ENCODE measurements around the gene AQP3. TPM values are rescaled to one million over a fixed set of nuclear protein-coding genes. Genes with fewer than 3 reads are reported as not detected.
"Not testable (repeated sequence)": the region's sequence is repeated elsewhere in the genome, so short reads cannot be mapped to it uniquely, and the experiment has no call there.

Gene AQP3
- total RNA-seq, 2 donors from 2014 or later: 6.9 to 17.6 TPM

DNA sequence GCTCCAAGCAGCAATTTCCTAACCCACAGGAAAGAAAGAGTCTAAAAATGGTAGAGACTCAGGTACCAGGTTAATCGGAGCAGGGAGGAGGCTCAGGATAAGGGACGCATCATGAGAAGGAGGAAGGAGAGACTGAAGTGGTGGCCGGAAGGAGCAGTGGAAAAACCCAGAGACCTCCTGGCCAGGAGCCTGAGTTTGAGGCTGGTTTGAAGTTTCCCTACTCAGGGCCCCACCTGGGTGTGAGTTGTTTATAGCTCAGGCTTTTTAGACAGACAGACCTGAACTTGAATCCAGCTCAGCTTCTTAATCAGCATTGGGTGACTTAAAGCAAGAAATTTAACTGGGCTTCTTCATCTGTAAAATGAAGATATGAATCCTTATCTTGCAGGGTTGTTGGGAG, 33.1 kb downstream of the AQP3 start:
- Histone ChIP-seq H3K27me3 (replicated peaks; ENCODE audit: insufficient read depth) (no peaks in the 10 kb centered on the region), H3K9me3 (no peaks in the 10 kb centered on the region), H3K27ac (no peak overlapping the region), H3K36me3 (no peaks in the 10 kb centered on the region), H3K4me1 (ENCODE audit: control insufficient read depth in 1 of 2, low read depth in 2 of 2) (peaks cover 0 to 7% of the 10 kb centered on the region in 2 donors), H3K4me3 (no peak overlapping the region)
- TF ChIP-seq, protein P1, sequence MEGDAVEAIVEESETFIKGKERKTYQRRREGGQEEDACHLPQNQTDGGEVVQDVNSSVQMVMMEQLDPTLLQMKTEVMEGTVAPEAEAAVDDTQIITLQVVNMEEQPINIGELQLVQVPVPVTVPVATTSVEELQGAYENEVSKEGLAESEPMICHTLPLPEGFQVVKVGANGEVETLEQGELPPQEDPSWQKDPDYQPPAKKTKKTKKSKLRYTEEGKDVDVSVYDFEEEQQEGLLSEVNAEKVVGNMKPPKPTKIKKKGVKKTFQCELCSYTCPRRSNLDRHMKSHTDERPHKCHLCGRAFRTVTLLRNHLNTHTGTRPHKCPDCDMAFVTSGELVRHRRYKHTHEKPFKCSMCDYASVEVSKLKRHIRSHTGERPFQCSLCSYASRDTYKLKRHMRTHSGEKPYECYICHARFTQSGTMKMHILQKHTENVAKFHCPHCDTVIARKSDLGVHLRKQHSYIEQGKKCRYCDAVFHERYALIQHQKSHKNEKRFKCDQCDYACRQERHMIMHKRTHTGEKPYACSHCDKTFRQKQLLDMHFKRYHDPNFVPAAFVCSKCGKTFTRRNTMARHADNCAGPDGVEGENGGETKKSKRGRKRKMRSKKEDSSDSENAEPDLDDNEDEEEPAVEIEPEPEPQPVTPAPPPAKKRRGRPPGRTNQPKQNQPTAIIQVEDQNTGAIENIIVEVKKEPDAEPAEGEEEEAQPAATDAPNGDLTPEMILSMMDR (IDR thresholded peaks at IDR 0.05): no peak
- ATAC-seq (ENCODE audit: insufficient number of reproducible peaks, low FRiP score, low read depth) (no peak), DNase-seq (ENCODE audit: low spot score) (no peak)

DNA sequence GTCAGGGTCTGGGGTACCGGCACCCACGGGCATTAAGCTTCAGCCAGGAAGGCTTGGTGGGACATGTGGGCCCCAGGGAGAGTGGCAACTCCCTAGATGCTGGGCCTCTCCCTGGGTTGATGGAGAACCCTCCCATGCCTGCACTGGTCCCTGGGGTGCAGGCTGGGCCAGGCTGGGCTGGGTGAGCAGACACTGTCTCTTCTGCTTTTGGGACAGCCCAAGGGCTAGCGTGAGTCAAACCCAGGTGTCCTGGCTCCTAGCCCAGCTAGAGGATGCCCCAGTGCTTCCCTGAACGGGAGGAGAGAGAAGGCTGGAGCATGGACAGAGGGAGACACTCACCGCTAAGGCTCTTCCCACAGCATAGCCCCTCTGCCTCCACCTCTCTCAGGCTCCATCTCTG, 39.3 kb downstream of the AQP3 start:
- Histone ChIP-seq H3K9me3 (no peaks in the 10 kb centered on the region), H3K27ac (no peak overlapping the region), H3K36me3 (no peaks in the 10 kb centered on the region), H3K27me3 (replicated peaks; ENCODE audit: insufficient read depth) (no peaks in the 10 kb centered on the region), H3K4me3 (no peak overlapping the region), H3K4me1 (ENCODE audit: control insufficient read depth in 1 of 2, low read depth in 2 of 2) (peaks cover 0 to 3% of the 10 kb centered on the region in 2 donors)
- DNase-seq (ENCODE audit: low spot score) (no peak), ATAC-seq (ENCODE audit: insufficient number of reproducible peaks, low FRiP score, low read depth) (no peak)
- TF ChIP-seq, protein P1 (IDR thresholded peaks at IDR 0.05): no peak

DNA sequence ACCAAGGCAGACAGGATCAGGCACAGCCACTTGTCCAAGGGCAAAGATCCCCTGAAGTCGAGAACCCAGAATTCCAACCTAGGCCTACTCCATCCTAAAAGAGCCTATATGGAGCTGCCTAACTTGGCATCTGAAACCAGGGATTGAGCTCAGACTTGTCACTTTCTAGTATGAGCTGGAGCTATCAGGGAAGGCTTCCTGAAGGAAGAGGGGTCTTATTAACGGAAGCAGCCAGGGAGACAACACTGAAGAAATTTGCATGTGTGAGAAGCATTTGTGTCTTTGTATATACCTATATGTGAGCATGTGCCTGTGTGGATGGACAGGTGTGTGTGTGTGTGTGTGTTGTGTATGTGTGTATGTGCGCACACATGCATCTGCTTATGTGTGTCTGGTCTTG, 40.3 kb downstream of the AQP3 start:
- TF ChIP-seq, protein P1 (IDR thresholded peaks at IDR 0.05): no peak
- Histone ChIP-seq H3K27ac (no peak overlapping the region), H3K9me3 (no peaks in the 10 kb centered on the region), H3K4me1 (ENCODE audit: control insufficient read depth in 1 of 2, low read depth in 2 of 2) (peaks cover 4 to 13% of the 10 kb centered on the region in 2 donors), H3K4me3 (no peak overlapping the region), H3K27me3 (replicated peaks; ENCODE audit: insufficient read depth) (no peaks in the 10 kb centered on the region), H3K36me3 (no peaks in the 10 kb centered on the region)
- no peak for DNase-seq (ENCODE audit: low spot score)
- no peak for ATAC-seq (ENCODE audit: insufficient number of reproducible peaks, low FRiP score, low read depth)

DNA sequence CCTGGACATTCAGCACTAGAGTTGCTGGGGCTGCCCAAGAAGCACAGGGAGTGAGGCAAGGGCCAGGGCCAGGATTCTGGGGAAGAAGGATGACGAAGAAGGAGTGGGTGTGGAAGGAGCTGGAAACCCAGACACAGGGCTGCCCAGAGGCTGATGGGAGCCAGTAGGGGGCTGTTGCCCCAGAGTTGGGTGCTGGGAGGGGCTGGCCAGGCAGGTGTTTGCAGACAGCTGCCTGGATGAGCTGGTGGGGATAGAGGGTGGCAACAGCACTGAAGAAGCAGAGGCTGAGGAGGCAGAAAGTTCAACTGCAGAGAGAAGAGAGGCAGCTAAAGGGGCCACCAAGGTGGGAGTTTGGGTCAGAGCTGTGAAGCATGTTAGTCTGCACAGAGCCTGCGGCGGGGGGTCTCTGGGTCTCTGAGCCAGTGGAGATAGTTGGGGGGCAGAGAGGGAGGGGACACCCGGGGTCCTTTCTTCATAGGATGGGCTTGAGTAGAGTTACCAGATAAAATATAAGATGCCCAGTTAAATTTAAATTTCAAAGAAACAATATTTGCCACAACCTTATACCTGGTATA, 42.5 kb downstream of the AQP3 start:
- TF ChIP-seq, protein P1 (IDR thresholded peaks at IDR 0.05): no peak
- peaks cover 4 to 17% of the 10 kb centered on the region in 2 donors for H3K4me1 ChIP-seq (ENCODE audit: control insufficient read depth in 1 of 2, low read depth in 2 of 2)
- ATAC-seq (ENCODE audit: insufficient number of reproducible peaks, low FRiP score, low read depth): no peak
- no peak for DNase-seq (ENCODE audit: low spot score)
- H3K27ac ChIP-seq: no peak overlapping the region
- H3K27me3 ChIP-seq (replicated peaks; ENCODE audit: insufficient read depth): no peaks in the 10 kb centered on the region
- no peaks in the 10 kb centered on the region for H3K9me3 ChIP-seq
- H3K4me3 ChIP-seq: no peak overlapping the region
- no peaks in the 10 kb centered on the region for H3K36me3 ChIP-seq

DNA sequence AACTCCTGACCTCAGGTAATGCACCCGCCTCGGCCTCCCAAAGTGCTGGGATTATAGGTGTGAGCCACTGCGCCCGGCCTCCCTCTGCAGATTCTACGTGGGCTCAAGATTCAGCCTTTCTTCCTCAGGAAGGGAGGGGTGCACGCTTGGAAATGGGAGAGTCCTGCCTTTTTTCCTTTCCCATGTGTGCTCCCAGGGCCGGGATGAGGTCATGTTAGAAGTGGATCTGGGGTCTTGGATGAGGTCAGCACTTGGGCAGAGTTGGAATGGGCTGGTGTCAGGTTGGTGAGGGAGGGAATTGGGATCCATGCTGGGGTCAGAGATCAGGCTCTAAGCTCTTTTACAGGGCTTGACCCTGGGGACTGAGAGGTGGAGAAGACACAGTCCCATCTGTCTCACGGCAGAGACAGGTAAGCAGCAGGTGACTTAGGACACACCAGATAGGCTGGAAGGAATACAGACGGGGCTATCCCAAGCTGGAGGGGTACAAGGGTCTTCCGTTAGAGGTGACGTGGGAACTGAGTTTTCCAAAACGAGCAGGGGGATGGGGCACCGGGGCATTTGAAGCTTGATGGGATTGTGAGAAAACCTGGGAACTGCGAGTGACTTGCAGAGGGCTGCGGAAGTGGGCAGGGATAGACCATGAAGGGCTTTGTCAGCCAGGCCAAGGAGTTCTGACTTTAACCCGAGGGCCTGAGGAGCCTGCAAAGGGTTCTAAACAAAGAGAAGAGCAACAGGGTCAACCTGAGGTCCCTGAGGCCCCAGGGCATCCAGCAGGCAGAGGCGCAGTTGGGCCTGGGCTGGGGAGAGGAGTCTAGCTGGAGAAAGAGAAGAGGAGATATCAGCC, 43.2 kb downstream of the AQP3 start:
- Histone ChIP-seq H3K4me1 (ENCODE audit: control insufficient read depth in 1 of 2, low read depth in 2 of 2) (peaks cover 4 to 17% of the 10 kb centered on the region in 2 donors), H3K36me3 (no peaks in the 10 kb centered on the region), H3K4me3 (no peak overlapping the region), H3K27me3 (replicated peaks; ENCODE audit: insufficient read depth) (no peaks in the 10 kb centered on the region), H3K27ac (no peak overlapping the region), H3K9me3 (no peaks in the 10 kb centered on the region)
- TF ChIP-seq, protein P1 (IDR thresholded peaks at IDR 0.05): no peak
- DNase-seq (ENCODE audit: low spot score) (no peak), ATAC-seq (ENCODE audit: insufficient number of reproducible peaks, low FRiP score, low read depth) (no peak)

DNA sequence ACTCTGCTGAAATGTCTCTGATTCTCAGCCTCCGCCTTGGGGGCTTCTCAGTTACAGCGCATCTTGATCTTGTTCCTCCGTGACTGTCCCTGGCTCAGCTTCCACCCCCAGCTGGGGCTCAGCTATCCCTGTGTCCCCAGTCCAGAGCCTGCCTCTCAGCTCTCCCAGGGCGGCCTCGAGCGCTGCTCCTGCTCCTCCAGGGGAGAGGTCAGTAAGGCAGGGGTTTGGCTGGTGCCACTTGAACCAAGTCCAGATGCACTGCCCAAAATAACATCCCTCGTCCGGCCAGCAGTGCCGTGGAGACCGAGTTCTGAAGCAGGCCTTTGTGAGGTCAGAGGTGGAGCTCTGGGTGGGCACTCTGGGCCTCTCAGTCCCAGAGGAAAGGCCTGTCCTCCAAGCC, 45.0 kb downstream of the AQP3 start, which contains the start of gene AQP7:
TSS of gene AQP7 (minus strand) at position 198 of the 400 bp plus-strand sequence. CDS start 1,306 bp downstream, outside the sequence.
- not testable (repeated sequence) for ATAC-seq (ENCODE audit: insufficient number of reproducible peaks, low FRiP score, low read depth); H3K4me3 ChIP-seq; H3K27me3 ChIP-seq (replicated peaks; ENCODE audit: insufficient read depth); DNase-seq (ENCODE audit: low spot score); H3K9me3 ChIP-seq; H3K36me3 ChIP-seq
- peaks cover 4 to 17% of the 10 kb centered on the region in 2 donors for H3K4me1 ChIP-seq (ENCODE audit: control insufficient read depth in 1 of 2, low read depth in 2 of 2)
- H3K27ac ChIP-seq: peak within 1 kb of the TSS in 1 of 2 donors; percentile 22

DNA sequence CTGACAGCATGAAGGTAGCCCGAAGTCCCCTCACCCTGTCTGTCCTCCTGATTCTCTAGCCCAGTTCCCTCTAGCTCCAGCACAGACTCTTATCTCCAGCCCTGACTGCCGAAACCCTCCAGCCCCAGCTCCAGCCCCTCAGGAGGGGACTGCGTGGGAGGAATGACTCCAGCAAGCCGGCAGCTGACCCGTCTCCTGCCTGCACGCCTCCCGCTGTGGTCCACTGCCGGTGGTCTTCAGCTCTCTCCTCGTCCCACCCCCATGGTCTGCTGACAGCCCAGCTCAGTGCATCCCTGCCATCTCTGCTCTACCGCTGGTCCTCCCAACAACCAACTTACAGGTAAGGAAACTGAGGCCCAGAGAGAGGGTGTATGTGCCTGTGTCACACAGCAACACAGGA, 45.6 kb downstream of the AQP3 start:
- not testable (repeated sequence) for H3K4me3 ChIP-seq; H3K27me3 ChIP-seq (replicated peaks; ENCODE audit: insufficient read depth); H3K36me3 ChIP-seq; ATAC-seq (ENCODE audit: insufficient number of reproducible peaks, low FRiP score, low read depth); DNase-seq (ENCODE audit: low spot score); H3K9me3 ChIP-seq; H3K27ac ChIP-seq
- H3K4me1 ChIP-seq (ENCODE audit: control insufficient read depth in 1 of 2, low read depth in 2 of 2): peaks cover 4 to 17% of the 10 kb centered on the region in 2 donors

Measured in thoracic aorta (tissue), 2 donors.